Measurements from ENCODE around the gene SMARCC1.

- TF ChIP-seq CTCF (IDR thresholded peaks at IDR 0.05; ENCODE audit: poor library complexity): no peak
- TF ChIP-seq EZH2 (IDR thresholded peaks at IDR 0.05; ENCODE audit: borderline replicate concordance): no peak
- no peak for TF ChIP-seq EZH2phosphoT487 (IDR thresholded peaks at IDR 0.05; ENCODE audit: low read depth, severe bottlenecking, unreplicated experiment)
Observed at GRCh38 chr3:47758261-47759025, 23.2 kb downstream of the SMARCC1 start.
